HG03280 (cell line): ENCODE data around the gene FDX2.

Experiments
- ATAC-seq: cut with Tn5 transposase; IDR thresholded peaks from one replicate; pipeline ENCODE4 v1.9.1; 2021; ENCODE audit warnings: mild to moderate bottlenecking, moderate library complexity; ENCODE audit not compliant: unreplicated experiment

Gene FDX2

DNA sequence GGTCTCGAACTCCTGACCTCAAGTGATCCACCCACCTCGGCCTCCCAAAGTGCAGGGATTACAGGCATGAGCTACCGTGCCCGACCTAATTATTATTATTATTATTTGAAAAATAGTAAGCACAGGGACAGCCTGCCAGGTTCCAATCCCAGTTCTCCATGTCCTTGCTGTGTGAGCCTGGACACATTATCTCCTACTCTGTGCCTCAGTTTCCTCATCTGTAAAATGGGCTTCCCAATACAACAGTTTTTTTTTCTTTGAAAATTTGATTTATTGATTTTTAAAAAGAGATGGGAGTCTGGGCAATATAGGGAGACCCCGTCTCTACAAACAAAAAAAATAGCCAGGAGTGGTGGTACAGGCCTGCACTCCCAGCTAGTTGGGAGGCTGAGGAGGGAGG, 9.5 kb downstream of the FDX2 start:
- ATAC-seq: no peak

DNA sequence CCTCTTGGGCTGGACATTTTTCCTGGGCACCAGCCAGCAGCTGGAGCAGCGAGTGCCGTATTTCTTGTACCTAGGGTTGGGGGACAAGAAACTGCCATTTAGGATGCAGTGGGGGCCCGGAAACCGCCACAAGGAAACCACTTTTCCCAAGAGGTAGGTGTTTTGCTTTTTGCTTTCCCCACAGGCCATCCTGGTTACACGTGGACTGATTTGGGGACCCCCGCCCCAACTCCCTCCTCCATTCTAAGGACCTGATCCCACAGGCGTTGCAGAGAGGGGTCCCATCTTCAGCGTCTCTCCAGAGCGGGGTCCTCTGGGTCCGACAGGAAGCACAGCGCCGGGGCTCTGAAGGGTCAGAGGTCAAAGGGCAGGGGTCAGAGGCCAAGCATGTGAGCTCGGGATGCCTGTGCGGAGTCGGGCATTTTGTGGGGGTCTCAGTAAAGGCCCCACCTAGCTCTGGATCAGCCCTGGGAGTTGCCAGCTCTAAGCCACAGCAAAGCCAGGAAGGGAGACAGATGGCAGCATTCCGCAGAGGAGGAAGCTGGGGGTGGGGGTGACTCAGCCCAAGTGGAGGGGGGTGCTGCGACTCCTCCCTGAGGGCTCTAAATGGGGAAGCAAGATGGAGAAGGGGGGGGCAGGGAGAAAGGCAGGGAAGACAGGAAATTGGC, 10.5 kb downstream of the FDX2 start:
- no peak for ATAC-seq

- no peak for ATAC-seq
Observed at GRCh38 chr19:10299545-10300458, 16.0 kb downstream of the FDX2 start.

GRCh38 chr19:10295847-10296591, 19.8 kb downstream of the FDX2 start:
- ATAC-seq: no peak

GRCh38 chr19:10295305-10295846, 20.4 kb downstream of the FDX2 start:
- peak; percentile 47 for ATAC-seq

GRCh38 chr19:10294368-10294697, 21.5 kb downstream of the FDX2 start:
- ATAC-seq: no peak

DNA sequence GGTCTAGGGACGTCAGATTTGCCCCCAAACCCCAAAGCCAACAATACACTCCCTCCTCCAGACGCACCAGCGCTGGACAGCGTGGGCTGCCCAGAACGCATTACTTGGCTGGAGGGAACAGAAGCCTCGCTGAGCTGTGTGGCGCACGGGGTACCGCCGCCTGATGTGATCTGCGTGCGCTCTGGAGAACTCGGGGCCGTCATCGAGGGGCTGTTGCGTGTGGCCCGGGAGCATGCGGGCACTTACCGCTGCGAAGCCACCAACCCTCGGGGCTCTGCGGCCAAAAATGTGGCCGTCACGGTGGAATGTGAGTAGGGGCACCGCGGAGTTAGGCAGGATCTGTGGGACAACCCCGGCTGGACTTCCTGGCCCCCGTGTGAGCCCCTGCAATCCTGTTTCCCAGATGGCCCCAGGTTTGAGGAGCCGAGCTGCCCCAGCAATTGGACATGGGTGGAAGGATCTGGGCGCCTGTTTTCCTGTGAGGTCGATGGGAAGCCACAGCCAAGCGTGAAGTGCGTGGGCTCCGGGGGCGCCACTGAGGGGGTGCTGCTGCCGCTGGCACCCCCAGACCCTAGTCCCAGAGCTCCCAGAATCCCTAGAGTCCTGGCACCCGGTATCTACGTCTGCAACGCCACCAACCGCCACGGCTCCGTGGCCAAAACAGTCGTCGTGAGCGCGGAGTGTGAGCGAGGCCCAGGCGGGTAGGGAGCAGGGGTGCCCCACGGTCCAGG, 22.0 kb downstream of the FDX2 start:
- ATAC-seq: no peak

DNA sequence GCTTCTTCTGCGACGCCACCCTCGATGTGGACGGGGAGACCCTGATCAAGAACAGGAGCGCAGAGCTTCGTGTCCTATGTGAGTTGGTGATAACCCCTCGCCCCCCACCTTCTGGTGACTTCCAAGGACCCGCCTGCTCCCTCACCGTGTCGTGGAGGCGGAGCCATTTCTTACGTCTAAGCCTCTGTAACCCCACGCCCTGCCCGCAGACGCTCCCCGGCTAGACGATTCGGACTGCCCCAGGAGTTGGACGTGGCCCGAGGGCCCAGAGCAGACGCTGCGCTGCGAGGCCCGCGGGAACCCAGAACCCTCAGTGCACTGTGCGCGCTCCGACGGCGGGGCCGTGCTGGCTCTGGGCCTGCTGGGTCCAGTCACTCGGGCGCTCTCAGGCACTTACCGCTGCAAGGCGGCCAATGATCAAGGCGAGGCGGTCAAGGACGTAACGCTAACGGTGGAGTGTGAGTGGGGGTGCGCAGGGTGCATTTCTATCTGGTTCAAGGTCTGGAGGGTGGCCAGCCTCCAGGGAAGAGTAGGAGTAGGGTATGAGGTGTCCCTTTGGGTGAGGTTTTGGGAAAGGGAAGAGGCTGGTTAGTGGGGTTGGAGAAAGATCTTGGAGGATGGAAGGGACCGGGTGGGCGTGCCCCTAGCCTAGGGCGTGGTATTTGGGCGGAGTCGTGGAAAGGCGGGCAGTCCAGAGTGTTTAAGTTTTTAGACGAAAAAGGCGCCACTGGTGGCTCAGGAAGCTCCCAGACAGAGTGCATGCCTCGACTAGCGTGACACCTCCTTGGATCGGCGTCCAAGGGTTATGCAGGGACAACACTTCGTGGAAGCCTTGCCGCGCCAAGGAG, 22.8 kb downstream of the FDX2 start:
- ATAC-seq: no peak

- peak; percentile 36 for ATAC-seq
Observed at GRCh38 chr19:10292206-10292788, 23.5 kb downstream of the FDX2 start.

- ATAC-seq: peak; percentile 1
Observed at GRCh38 chr19:10291554-10292205, 24.1 kb downstream of the FDX2 start.

DNA sequence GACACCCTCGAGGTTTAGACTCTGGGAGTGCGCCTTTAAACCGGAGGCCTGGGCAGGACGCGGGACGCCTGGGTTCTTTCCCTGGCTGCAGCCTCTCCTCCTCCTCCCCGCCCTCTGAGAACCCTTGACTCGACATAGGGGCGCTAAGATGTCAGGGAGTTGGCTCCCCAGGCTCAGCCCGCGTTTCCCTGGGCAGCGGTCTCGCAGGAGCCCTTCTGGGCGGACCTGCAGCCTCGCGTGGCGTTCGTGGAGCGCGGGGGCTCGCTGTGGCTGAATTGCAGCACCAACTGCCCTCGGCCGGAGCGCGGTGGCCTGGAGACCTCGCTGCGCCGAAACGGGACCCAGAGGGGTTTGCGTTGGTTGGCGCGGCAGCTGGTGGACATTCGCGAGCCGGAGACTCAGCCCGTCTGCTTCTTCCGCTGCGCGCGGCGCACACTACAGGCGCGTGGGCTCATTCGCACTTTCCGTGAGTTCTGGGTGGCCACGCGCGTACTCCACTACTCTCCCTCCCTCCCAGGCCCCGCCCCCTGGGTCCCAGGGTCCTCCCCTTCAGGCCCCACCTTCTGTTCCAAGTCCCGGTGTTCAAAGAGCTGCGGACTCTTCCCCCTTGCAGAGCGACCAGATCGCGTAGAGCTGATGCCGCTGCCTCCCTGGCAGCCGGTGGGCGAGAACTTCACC, 24.8 kb downstream of the FDX2 start:
- no peak for ATAC-seq

DNA sequence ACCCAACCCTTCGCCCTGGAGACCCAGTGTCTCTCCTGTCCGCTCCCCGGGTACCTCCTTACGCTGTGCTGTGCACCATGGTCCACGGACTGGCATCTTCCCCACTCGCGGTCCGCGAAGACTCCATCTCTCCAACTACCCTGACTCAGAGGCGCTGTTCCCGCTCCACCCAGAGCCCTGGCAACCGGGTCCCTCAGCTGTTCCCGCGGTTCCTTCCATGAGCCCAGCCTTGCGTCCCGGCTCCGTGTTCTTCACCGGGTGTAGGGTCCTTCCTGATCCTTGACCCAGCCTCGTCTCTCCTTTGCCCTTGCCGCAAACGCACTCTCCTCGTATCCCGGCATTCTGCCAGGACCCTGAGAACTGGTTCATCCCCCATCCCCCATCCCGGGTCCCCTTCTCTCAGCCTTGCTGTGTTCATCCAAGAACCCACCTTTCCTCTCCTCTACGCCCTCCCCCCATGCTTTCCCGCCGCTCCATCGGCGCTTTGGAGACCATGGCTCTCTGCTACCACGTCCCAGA, 25.4 kb downstream of the FDX2 start:
- no peak for ATAC-seq

DNA sequence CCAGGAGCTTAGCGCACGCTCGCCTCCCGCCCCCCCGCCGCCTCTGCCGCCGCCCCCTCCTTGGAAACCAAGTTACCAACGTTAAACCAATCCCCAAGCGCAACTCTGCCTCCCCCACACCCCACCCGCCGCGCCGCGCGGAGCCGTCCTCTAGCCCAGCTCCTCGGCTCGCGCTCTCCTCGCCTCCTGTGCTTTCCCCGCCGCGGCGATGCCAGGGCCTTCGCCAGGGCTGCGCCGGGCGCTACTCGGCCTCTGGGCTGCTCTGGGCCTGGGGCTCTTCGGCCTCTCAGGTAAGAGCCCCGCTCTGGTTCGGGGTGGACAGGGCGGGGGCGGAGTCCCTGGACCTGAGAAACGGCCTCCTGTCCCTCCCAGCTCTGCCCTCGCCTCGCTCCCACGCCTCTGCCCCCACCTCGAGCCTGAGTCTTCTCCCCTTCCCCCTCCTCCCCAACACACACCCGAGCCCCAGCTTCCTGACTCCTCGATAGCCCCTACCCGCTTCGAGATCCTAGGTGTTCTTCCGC, 25.9 kb downstream of the FDX2 start, which contains the start of gene ICAM5:
Gene ICAM5, plus strand, starts transcription at position 117 of the 521 bp plus-strand sequence. Its CDS starts 92 bp downstream, at position 209.
- ATAC-seq: no peak

GRCh38 chr19:10289167-10289835, 26.5 kb downstream of the FDX2 start:
- ATAC-seq: peak; percentile 30

GRCh38 chr19:10288662-10289166, 27.1 kb downstream of the FDX2 start:
- ATAC-seq: no peak

- ATAC-seq: no peak
Observed at GRCh38 chr19:10286803-10287737, 28.7 kb downstream of the FDX2 start, which contains the start of gene ICAM4. ICAM4 (plus strand) TSS chr19:10286955; CDS start chr19:10287013, 58 bp downstream.
